ENCODE measurements around the gene AGTR1. TPM values are rescaled to one million over a fixed set of nuclear protein-coding genes. Genes with fewer than 3 reads are reported as not detected.

The AGTR1 gene
- total and polyA plus RNA-seq, 10 donors = 0.43 to 24.7 (median 4.6) TPM

DNA sequence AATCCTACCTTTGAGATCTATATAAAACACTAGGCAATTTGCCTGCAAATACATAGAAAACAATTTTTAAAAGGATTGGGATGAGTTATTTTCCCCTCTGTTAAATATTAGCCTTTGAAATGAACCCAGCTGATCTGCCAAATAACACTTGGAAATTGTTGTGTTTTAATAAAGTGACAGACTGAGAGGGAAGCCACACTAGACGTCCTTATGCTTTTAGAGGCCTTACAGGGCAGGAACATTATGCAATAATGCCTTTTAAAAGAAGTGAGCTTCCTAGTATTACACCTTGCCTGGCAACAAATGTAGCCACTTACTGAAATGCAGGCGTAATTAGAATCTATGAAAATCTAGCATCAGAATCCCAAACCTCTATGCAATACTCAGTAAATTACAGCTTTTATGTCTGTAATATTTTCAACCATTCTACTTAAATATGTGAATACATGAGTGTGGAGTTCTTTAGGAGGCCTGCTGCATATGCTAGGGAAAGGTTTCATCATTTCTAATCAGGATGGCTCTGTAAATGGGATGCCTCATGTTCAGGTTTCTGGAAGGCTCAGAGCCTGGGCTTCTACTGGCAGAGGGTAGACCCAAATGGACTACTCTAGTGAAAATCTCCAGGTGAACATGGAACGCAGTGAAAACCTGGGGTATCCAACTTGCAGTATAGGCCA, 20.3 kb downstream of the AGTR1 start:
- TF ChIP-seq CTCF (IDR thresholded peaks at IDR 0.05 in 8 of 11, conservative IDR thresholded peaks at IDR 0.05 in 3 of 11) (no peak), POLR2AphosphoS5 (IDR thresholded peaks at IDR 0.05) (no peak), POLR2A (IDR thresholded peaks at IDR 0.05) (no peak)
- no peaks in the 10 kb centered on the region for H3K27me3 ChIP-seq (replicated peaks in 1 of 7)
- H3K36me3 ChIP-seq = no peaks in the 10 kb centered on the region
- H3K9me3 ChIP-seq = no peaks in the 10 kb centered on the region
- H3K27ac ChIP-seq = no peak overlapping the region
- no peak overlapping the region for H3K4me3 ChIP-seq
- no peaks in the 10 kb centered on the region for H3K4me1 ChIP-seq
- intact Hi-C loops (cut with DNase I; ENCODE audit: low total_unique reads) = no loop called here
- WGBS, 5 donors = 35 to 81% (median 62%) methylated on average over 3 of the region's 3 CpGs
- DNase-seq = no peak

DNA sequence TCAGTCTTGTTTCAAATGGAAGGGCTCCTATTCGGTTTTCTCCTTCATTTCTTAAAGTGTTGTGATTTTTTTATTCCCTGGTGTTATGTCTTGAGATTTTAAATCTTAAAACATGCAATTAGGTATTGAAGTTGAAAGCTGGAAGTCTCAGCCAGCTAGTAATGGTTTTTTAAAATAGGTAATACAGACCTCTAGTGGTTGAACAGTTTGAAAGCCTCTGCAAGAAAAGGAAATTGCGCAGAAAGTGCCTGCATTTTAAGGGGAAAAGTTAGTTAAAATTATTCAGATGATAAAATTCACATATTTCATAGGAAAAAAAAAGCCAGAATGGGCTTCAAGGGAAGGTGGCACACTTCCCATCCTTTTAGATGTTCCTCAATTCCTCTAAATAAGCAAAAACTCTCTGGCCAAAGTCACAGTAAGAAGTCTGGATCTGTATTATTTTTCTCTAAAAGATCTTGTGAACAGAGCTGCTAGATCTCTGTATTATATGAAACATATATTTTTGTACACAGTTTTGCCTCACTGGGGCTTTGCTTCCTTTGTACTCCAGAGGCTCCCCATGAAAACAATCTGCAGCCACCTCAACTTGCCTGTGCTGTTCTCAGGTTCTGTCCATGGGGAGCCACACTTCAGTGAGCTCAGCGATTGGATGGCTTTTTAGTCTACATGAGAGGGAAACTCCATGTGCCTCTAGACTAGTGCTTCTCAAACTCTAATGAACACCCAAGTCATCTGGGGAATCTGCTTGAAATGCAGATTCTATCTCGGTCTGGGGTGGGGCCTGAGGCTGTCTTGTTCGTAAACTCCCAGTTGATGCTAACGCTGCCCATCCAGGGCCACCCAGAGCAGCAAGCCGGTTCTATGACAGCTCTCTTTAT, 21.5 kb downstream of the AGTR1 start:
- no peak for TF ChIP-seq POLR2A (IDR thresholded peaks at IDR 0.05)
- TF ChIP-seq CTCF (IDR thresholded peaks at IDR 0.05 in 8 of 11, conservative IDR thresholded peaks at IDR 0.05 in 3 of 11) = peak in 3 of 11 experiments; percentile 1 to 21 (median 18)
- TF ChIP-seq POLR2AphosphoS5 (IDR thresholded peaks at IDR 0.05) = no peak
- Histone ChIP-seq H3K9me3 (no peaks in the 10 kb centered on the region), H3K27ac (no peak overlapping the region), H3K4me1 (no peaks in the 10 kb centered on the region), H3K36me3 (no peaks in the 10 kb centered on the region), H3K4me3 (no peak overlapping the region), H3K27me3 (replicated peaks in 1 of 7) (no peaks in the 10 kb centered on the region)
- WGBS, 5 donors = 71 to 81% (median 76%) methylated on average over 7 of the region's 7 CpGs
- intact Hi-C loops (cut with DNase I; ENCODE audit: low total_unique reads) = no loop called here
- DNase-seq = no peak

GRCh38 chr3:148720873-148721272, 23.2 kb downstream of the AGTR1 start:
- intact Hi-C loops (cut with DNase I; ENCODE audit: low total_unique reads) = loop anchor here (10.0 kb wide), 1 partner anchor 336 kb away; no protein-coding TSS in a partner anchor
- H3K4me1 ChIP-seq = no peaks in the 10 kb centered on the region
- no peaks in the 10 kb centered on the region for H3K27me3 ChIP-seq (replicated peaks in 1 of 7)
- H3K9me3 ChIP-seq = no peaks in the 10 kb centered on the region
- DNase-seq = no peak
- no peaks in the 10 kb centered on the region for H3K36me3 ChIP-seq
- H3K27ac ChIP-seq = no peak overlapping the region
- H3K4me3 ChIP-seq = no peak overlapping the region
- TF ChIP-seq POLR2AphosphoS5 (IDR thresholded peaks at IDR 0.05) (no peak), POLR2A (IDR thresholded peaks at IDR 0.05) (no peak), CTCF (IDR thresholded peaks at IDR 0.05 in 8 of 11, conservative IDR thresholded peaks at IDR 0.05 in 3 of 11) (no peak)
- 72 to 78% (median 75%) methylated on average over 2 of the region's 2 CpGs for WGBS, 5 donors

- DNase-seq = no peak
- Histone ChIP-seq H3K27ac (no peak overlapping the region), H3K36me3 (no peaks in the 10 kb centered on the region), H3K27me3 (replicated peaks in 1 of 7) (no peaks in the 10 kb centered on the region), H3K4me3 (no peak overlapping the region), H3K9me3 (no peaks in the 10 kb centered on the region), H3K4me1 (peaks cover 0 to 11% (median 0%) of the 10 kb centered on the region in 6 donors)
- 61 to 82% (median 75%) methylated on average over 4 of the region's 4 CpGs for WGBS, 5 donors
- TF ChIP-seq CTCF (IDR thresholded peaks at IDR 0.05 in 8 of 11, conservative IDR thresholded peaks at IDR 0.05 in 3 of 11) (no peak), POLR2A (IDR thresholded peaks at IDR 0.05) (no peak), POLR2AphosphoS5 (IDR thresholded peaks at IDR 0.05) (no peak)
- intact Hi-C loops (cut with DNase I; ENCODE audit: low total_unique reads) = loop anchor here (10.0 kb wide), 1 partner anchor 339 kb away; no protein-coding TSS in a partner anchor
Measured at GRCh38 chr3:148723631-148724030, 25.9 kb downstream of the AGTR1 start.
